DOHH2 (cell line): Measurements from ENCODE around the gene CAPZB.
"Not testable (repeated sequence)": the region's sequence is repeated elsewhere in the genome, so short reads cannot be mapped to it uniquely, and the experiment has no call there.

Source experiments
- H3F3A ChIP-seq: fragments of 200-600 bp; sonication (generic), shearing (Covaris generic); 2 replicates; pipeline ENCODE4 v1.6.0; 2016; ENCODE audit warnings: antibody characterized with exemption, mild to moderate bottlenecking; ENCODE audit not compliant: control insufficient read depth, insufficient read depth
- H3K27ac ChIP-seq: fragments of 200-600 bp; sonication (generic); 2 replicates; pipeline ENCODE4 v1.5.1; 2014; ENCODE audit warnings: low read depth, mild to moderate bottlenecking, low read length, moderate library complexity
- H3K27me3 ChIP-seq: fragments of 200-600 bp; sonication (generic); 2 replicates; pipeline ENCODE4 v1.6.1; 2014; ENCODE audit warnings: mild to moderate bottlenecking, low read length, mixed read lengths; ENCODE audit not compliant: control insufficient read depth
- H3K36me3 ChIP-seq: fragments of 200-600 bp; sonication (generic); 2 replicates; pipeline ENCODE4 v1.6.1; 2014; ENCODE audit warnings: mild to moderate bottlenecking, low read length, moderate library complexity, mixed read lengths; ENCODE audit not compliant: control insufficient read depth
- H3K4me1 ChIP-seq: fragments of 200-600 bp; sonication (generic); 2 replicates; pipeline ENCODE4 v1.6.1; 2014; ENCODE audit warnings: mild to moderate bottlenecking, low read length, mixed read lengths; ENCODE audit not compliant: control insufficient read depth
- H3K4me2 ChIP-seq: fragments of 200-600 bp; sonication (generic); 2 replicates; pipeline ENCODE4 v1.6.0; 2014; ENCODE audit warnings: mild to moderate bottlenecking, low read length, moderate library complexity
- H3K4me3 ChIP-seq: fragments of 200-600 bp; sonication (generic); 2 replicates; pipeline ENCODE4 v1.5.1; 2014; ENCODE audit warnings: mild to moderate bottlenecking, low read length, mixed read lengths
- H3K79me2 ChIP-seq: fragments of 200-600 bp; sonication (generic); 2 replicates; pipeline ENCODE4 v1.6.1; 2014; ENCODE audit warnings: mild to moderate bottlenecking, low read length, mixed read lengths; ENCODE audit not compliant: control insufficient read depth
- H3K9me2 ChIP-seq: fragments of 200-600 bp; sonication (generic); replicated peaks from 2 replicates; pipeline ENCODE4 v1.6.1; 2014; ENCODE audit warnings: mild to moderate bottlenecking, low read length, mixed read lengths; ENCODE audit not compliant: control insufficient read depth
- H3K9me3 ChIP-seq: fragments of 200-600 bp; sonication (generic); 2 replicates; pipeline ENCODE4 v1.6.1; 2014; ENCODE audit warnings: antibody characterized with exemption, low read length, mixed read lengths; ENCODE audit not compliant: control insufficient read depth, insufficient read depth
- H4K20me1 ChIP-seq: fragments of 200-600 bp; sonication (generic); 2 replicates; pipeline ENCODE4 v1.6.0; 2014; ENCODE audit warnings: low read depth, mild to moderate bottlenecking, antibody characterized with exemption, low read length, moderate library complexity; ENCODE audit not compliant: control insufficient read depth, insufficient read depth
- CTCF ChIP-seq: fragments of 200-600 bp; sonication (generic); IDR thresholded peaks from one replicate; pipeline ENCODE4 v1.5.1; 2014; ENCODE audit warnings: antibody characterized with exemption, mild to moderate bottlenecking, low read depth, low read length; ENCODE audit not compliant: poor library complexity, severe bottlenecking
- EZH2phosphoT487 ChIP-seq: fragments of 200-600 bp; sonication (generic); IDR thresholded peaks from 2 replicates; pipeline ENCODE4 v1.6.1; 2017; ENCODE audit warnings: borderline replicate concordance, mild to moderate bottlenecking, antibody characterized with exemption, low read length, moderate library complexity, mixed read lengths

Gene CAPZB

DNA sequence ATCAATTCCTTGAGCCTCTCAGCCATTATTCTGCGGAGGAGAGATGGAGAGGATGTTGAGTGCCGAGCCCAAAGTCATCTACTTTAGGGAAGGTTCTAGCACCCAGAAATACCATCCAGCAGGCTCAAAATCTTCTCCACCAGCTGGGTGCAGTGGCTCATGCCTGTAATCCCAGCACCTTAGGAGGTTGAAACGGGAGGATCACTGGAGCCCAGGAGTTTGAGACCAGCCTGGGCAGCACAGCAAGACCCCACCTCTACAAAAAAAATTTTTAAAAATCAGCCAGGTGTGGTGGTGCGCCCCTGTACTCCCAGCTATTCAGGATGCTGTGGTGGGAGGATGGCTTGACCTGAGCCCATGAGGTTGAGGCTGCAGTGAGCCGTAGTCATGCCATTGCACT is 39.5 kb upstream of the CAPZB start:
- Histone ChIP-seq H3K9me3 (no peaks in the 10 kb centered on the region), H3K4me1 (no peaks in the 10 kb centered on the region), H3K4me2 (no peak overlapping the region), H3K79me2 (no peaks in the 10 kb centered on the region), H4K20me1 (no peaks in the 10 kb centered on the region), H3K27ac (no peak overlapping the region), H3K36me3 (no peaks in the 10 kb centered on the region), H3K9me2 (no peaks in the 10 kb centered on the region), H3K27me3 (peaks cover 2% of the 10 kb centered on the region; the same call in 1 of the 2 replicates), H3F3A (no peaks in the 10 kb centered on the region), H3K4me3 (no peak overlapping the region)
- TF ChIP-seq EZH2phosphoT487 = no peak
- no peak for TF ChIP-seq CTCF

DNA sequence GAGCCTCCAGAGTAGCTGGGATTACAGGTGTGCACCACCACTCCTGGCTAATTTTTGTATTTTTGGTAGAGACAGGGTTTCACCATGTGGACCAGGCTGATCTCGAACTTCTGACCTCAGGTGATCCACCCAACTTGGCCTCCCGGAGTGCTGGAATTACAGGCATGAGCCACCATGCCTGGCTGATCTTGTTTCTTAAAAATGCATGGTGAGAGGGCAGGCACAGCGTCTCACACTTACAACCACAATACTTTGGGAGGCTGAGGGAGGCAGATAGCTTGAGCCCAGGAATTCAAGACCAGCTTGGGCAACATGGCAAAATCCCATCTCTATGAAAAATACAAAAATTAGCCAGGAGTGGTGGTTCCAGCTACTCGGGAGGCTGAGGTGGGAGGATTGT is 37.2 kb upstream of the CAPZB start:
- not testable (repeated sequence) for H3K27me3 ChIP-seq, H3K4me3 ChIP-seq, H3K36me3 ChIP-seq, H3K4me2 ChIP-seq, H3K9me2 ChIP-seq, H3K9me3 ChIP-seq, H3K4me1 ChIP-seq, H4K20me1 ChIP-seq, H3F3A ChIP-seq, H3K79me2 ChIP-seq, H3K27ac ChIP-seq

GRCh38 chr1:19521411-19521810 is 36.1 kb upstream of the CAPZB start:
- Histone ChIP-seq H3K4me2 (no peak overlapping the region), H3K4me1 (no peaks in the 10 kb centered on the region), H3K9me3 (peaks cover 4% of the 10 kb centered on the region; the same call in 1 of the 2 replicates), H3K27ac (no peak overlapping the region), H3K27me3 (peaks cover 2% of the 10 kb centered on the region; the same call in 1 of the 2 replicates), H3K9me2 (no peaks in the 10 kb centered on the region), H3K36me3 (no peaks in the 10 kb centered on the region), H4K20me1 (no peaks in the 10 kb centered on the region), H3K4me3 (no peak overlapping the region), H3K79me2 (no peaks in the 10 kb centered on the region), H3F3A (no peaks in the 10 kb centered on the region)
- TF ChIP-seq EZH2phosphoT487 = no peak
- TF ChIP-seq CTCF = no peak

DNA sequence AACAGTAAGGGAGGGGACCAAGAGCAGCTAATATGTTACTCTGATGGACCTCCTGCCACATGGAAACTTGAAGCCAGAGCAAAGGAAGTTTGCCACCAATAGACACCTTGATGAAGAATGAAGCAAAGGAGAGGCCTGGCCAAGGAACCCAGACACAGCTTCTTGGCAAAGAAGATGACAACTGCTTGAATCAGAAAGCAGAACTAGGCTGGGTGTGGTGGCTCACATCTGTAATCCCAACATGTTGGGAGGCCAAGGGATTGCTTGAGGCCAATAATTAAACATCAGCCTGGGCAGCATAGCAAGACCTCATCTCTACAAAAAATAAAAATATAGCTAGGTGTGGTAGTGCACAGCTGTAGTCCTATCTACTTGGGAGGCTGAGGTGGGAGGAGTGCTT is 31.7 kb upstream of the CAPZB start:
- H3K4me1 ChIP-seq = no peaks in the 10 kb centered on the region
- TF ChIP-seq EZH2phosphoT487 (no peak), CTCF (no peak)
- peaks cover 4% of the 10 kb centered on the region; the same call in 1 of the 2 replicates for H3K9me3 ChIP-seq
- H3K27ac ChIP-seq = no peak overlapping the region
- H3F3A ChIP-seq = no peaks in the 10 kb centered on the region
- no peaks in the 10 kb centered on the region for H3K36me3 ChIP-seq
- no peaks in the 10 kb centered on the region for H3K79me2 ChIP-seq
- no peaks in the 10 kb centered on the region for H4K20me1 ChIP-seq
- peaks cover 2% of the 10 kb centered on the region; the same call in 1 of the 2 replicates for H3K27me3 ChIP-seq
- no peak overlapping the region for H3K4me3 ChIP-seq
- no peak overlapping the region for H3K4me2 ChIP-seq
- H3K9me2 ChIP-seq = no peaks in the 10 kb centered on the region
